ENCODE measurements around the gene NKD1.
A peak's percentile ranks its signal among the peaks of the same experiment; 100 is the strongest.

NKD1 gene

DNA sequence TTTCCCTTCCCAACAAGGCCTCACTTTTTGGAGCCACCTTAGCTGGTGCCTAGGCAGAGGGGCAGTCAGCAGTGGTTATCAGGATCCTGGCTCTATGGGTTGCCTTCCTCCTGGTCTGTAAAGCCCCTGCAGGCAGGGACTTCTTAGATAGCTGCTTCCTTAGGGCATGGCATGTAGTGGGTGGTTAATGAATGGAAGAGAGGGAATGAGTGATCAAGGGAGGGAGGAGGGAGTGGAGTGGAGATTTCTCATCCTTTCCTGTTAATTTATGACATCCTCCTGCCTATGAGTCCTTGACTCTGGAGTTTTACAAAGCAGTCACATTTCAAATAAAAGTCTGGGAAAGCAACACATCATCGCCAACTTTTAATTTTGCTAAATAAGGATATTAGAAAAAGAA, 92.2 kb downstream of the NKD1 start:
- peaks cover 0 to 13% (median 6%) of the 10 kb centered on the region in 4 experiments for H3K4me1 ChIP-seq (ENCODE audit: control extremely low read depth in 1 of 4, control insufficient read depth in 4 of 4, insufficient read depth in 4 of 4, low read length in 3 of 4)
- DNase-seq = no peak
- ChIA-PET POLR2A (no interaction called here), CTCF (interaction anchor here (1.2 kb wide), 1 partner anchor 25 kb away, joined by 3 read pairs; no protein-coding TSS in a partner anchor)
- H3K9me3 ChIP-seq (ENCODE audit: control extremely low read depth in 1 of 5, control insufficient read depth in 4 of 5, insufficient read depth in 2 of 5, low read depth in 1 of 5, low read length in 4 of 5) = peaks cover 0 to 4% (median 0%) of the 10 kb centered on the region in 5 experiments
- no peaks in the 10 kb centered on the region for H3K36me3 ChIP-seq (ENCODE audit: control insufficient read depth in 4 of 4, insufficient read depth in 4 of 4, low read length in 3 of 4)
- H3K27me3 ChIP-seq (replicated peaks in 2 of 5; ENCODE audit: control insufficient read depth in 4 of 5, insufficient read depth in 5 of 5, low read length in 4 of 5) = peaks cover 0 to 1% (median 0%) of the 10 kb centered on the region in 5 experiments
- H3K4me3 ChIP-seq (ENCODE audit: control insufficient read depth in 1 of 7, extremely low read depth in 1 of 7, insufficient read depth in 4 of 7, low read depth in 2 of 7, low read length in 6 of 7) = no peak overlapping the region
- WGBS (ENCODE audit: insufficient coverage) = no CpG with 5 or more reads among the region's 1 CpG
- H3K27ac ChIP-seq (ENCODE audit: insufficient read depth in 1 of 2, low read depth in 1 of 2, low read length in 2 of 2, poor library complexity in 1 of 2, severe bottlenecking in 2 of 2) = no peak overlapping the region

GRCh38 chr16:50640919-50641817, 93.0 kb downstream of the NKD1 start:
- CTCF ChIA-PET = interaction anchor here (1.2 to 3.3 kb wide), 3 partner anchors 24 to 270 kb away, joined by 5 to 23 read pairs (median 5); no protein-coding TSS in a partner anchor
- H3K4me1 ChIP-seq (ENCODE audit: control extremely low read depth in 1 of 4, control insufficient read depth in 4 of 4, insufficient read depth in 4 of 4, low read length in 3 of 4) = peaks cover 0 to 13% (median 6%) of the 10 kb centered on the region in 4 experiments
- peaks cover 0 to 4% (median 0%) of the 10 kb centered on the region in 5 experiments for H3K9me3 ChIP-seq (ENCODE audit: control extremely low read depth in 1 of 5, control insufficient read depth in 4 of 5, insufficient read depth in 2 of 5, low read depth in 1 of 5, low read length in 4 of 5)
- H3K36me3 ChIP-seq (ENCODE audit: control insufficient read depth in 4 of 4, insufficient read depth in 4 of 4, low read length in 3 of 4) = no peaks in the 10 kb centered on the region
- H3K27me3 ChIP-seq (replicated peaks in 2 of 5; ENCODE audit: control insufficient read depth in 4 of 5, insufficient read depth in 5 of 5, low read length in 4 of 5) = peaks cover 0 to 1% (median 0%) of the 10 kb centered on the region in 5 experiments
- no peak overlapping the region for H3K27ac ChIP-seq (ENCODE audit: insufficient read depth in 1 of 2, low read depth in 1 of 2, low read length in 2 of 2, poor library complexity in 1 of 2, severe bottlenecking in 2 of 2)
- POLR2A ChIA-PET = no interaction called here
- peak overlapping the region in 1 of 7 experiments; percentile 2 for H3K4me3 ChIP-seq (ENCODE audit: control insufficient read depth in 1 of 7, extremely low read depth in 1 of 7, insufficient read depth in 4 of 7, low read depth in 2 of 7, low read length in 6 of 7)
- no peak for DNase-seq
- WGBS (ENCODE audit: insufficient coverage) = 66% methylated on average over 13 of the region's 15 CpGs

DNA sequence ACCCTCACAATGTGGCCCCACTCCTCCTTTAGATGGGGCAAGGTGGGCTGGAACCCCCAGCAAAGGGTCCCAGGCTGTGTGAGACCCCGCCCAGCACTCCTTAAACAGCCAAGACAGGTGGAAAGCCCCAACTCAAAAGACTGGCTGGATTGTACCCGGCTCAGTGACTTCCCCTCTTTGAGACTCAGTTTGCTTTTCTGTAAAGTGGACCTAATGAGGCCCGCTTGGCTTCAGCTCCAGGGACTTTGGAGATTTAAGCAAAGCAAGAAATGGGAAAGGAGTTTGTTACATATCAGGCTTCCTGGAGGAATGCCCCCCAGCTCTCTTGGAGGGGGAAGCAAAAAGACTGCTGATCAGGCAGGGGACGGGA, 93.6 kb downstream of the NKD1 start:
- no peak for DNase-seq
- Histone ChIP-seq H3K27ac (ENCODE audit: insufficient read depth in 1 of 2, low read depth in 1 of 2, low read length in 2 of 2, poor library complexity in 1 of 2, severe bottlenecking in 2 of 2) (no peak overlapping the region), H3K27me3 (replicated peaks in 2 of 5; ENCODE audit: control insufficient read depth in 4 of 5, insufficient read depth in 5 of 5, low read length in 4 of 5) (peaks cover 0 to 1% (median 0%) of the 10 kb centered on the region in 5 experiments), H3K36me3 (ENCODE audit: control insufficient read depth in 4 of 4, insufficient read depth in 4 of 4, low read length in 3 of 4) (no peaks in the 10 kb centered on the region), H3K4me3 (ENCODE audit: control insufficient read depth in 1 of 7, extremely low read depth in 1 of 7, insufficient read depth in 4 of 7, low read depth in 2 of 7, low read length in 6 of 7) (no peak overlapping the region), H3K4me1 (ENCODE audit: control extremely low read depth in 1 of 4, control insufficient read depth in 4 of 4, insufficient read depth in 4 of 4, low read length in 3 of 4) (peaks cover 0 to 13% (median 6%) of the 10 kb centered on the region in 4 experiments), H3K9me3 (ENCODE audit: control extremely low read depth in 1 of 5, control insufficient read depth in 4 of 5, insufficient read depth in 2 of 5, low read depth in 1 of 5, low read length in 4 of 5) (peaks cover 0 to 4% (median 0%) of the 10 kb centered on the region in 5 experiments)
- WGBS (ENCODE audit: insufficient coverage) = 91% methylated on average over 4 of the region's 4 CpGs
- CTCF ChIA-PET = interaction anchor here (1.2 to 3.3 kb wide), 3 partner anchors 23 to 270 kb away, joined by 5 to 23 read pairs (median 5); no protein-coding TSS in a partner anchor
- POLR2A ChIA-PET = no interaction called here

DNA sequence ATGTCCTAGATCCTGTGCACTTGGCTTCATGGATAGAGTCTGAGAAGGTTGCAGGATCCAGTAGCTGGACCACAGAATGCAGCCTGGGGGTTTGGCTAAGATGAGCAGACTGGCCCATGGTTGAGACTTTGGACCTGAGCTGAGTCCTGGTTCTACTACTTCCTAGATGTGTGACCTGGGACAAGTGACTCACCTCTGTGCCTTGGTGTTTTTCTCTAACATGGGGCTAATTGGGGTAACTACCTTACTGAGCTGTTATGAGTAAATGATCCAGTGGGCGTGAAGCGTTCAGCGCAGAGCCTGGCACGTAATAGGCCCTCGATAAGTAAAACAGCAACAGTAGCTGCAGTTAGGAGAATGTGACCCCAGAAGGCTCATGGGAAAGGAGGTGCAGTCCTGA, 94.2 kb downstream of the NKD1 start:
- Histone ChIP-seq H3K36me3 (ENCODE audit: control insufficient read depth in 4 of 4, insufficient read depth in 4 of 4, low read length in 3 of 4) (no peaks in the 10 kb centered on the region), H3K4me1 (ENCODE audit: control extremely low read depth in 1 of 4, control insufficient read depth in 4 of 4, insufficient read depth in 4 of 4, low read length in 3 of 4) (peaks cover 0 to 13% (median 6%) of the 10 kb centered on the region in 4 experiments), H3K4me3 (ENCODE audit: control insufficient read depth in 1 of 7, extremely low read depth in 1 of 7, insufficient read depth in 4 of 7, low read depth in 2 of 7, low read length in 6 of 7) (no peak overlapping the region), H3K9me3 (ENCODE audit: control extremely low read depth in 1 of 5, control insufficient read depth in 4 of 5, insufficient read depth in 2 of 5, low read depth in 1 of 5, low read length in 4 of 5) (peaks cover 0 to 4% (median 0%) of the 10 kb centered on the region in 5 experiments), H3K27ac (ENCODE audit: insufficient read depth in 1 of 2, low read depth in 1 of 2, low read length in 2 of 2, poor library complexity in 1 of 2, severe bottlenecking in 2 of 2) (no peak overlapping the region), H3K27me3 (replicated peaks in 2 of 5; ENCODE audit: control insufficient read depth in 4 of 5, insufficient read depth in 5 of 5, low read length in 4 of 5) (peaks cover 0 to 1% (median 0%) of the 10 kb centered on the region in 5 experiments)
- WGBS (ENCODE audit: insufficient coverage) = 100% methylated on average over 5 of the region's 5 CpGs
- POLR2A ChIA-PET = no interaction called here
- CTCF ChIA-PET = interaction anchor here (1.2 to 3.3 kb wide), 6 partner anchors 10 to 575 kb away, joined by 3 to 23 read pairs (median 5); no protein-coding TSS in a partner anchor
- DNase-seq = no peak

- POLR2A ChIA-PET = no interaction called here
- no peak for DNase-seq
- 73% methylated on average over 4 of the region's 4 CpGs for WGBS (ENCODE audit: insufficient coverage)
- Histone ChIP-seq H3K36me3 (ENCODE audit: control insufficient read depth in 4 of 4, insufficient read depth in 4 of 4, low read length in 3 of 4) (no peaks in the 10 kb centered on the region), H3K4me3 (ENCODE audit: control insufficient read depth in 1 of 7, extremely low read depth in 1 of 7, insufficient read depth in 4 of 7, low read depth in 2 of 7, low read length in 6 of 7) (no peak overlapping the region), H3K9me3 (ENCODE audit: control extremely low read depth in 1 of 5, control insufficient read depth in 4 of 5, insufficient read depth in 2 of 5, low read depth in 1 of 5, low read length in 4 of 5) (peaks cover 0 to 4% (median 0%) of the 10 kb centered on the region in 5 experiments), H3K4me1 (ENCODE audit: control extremely low read depth in 1 of 4, control insufficient read depth in 4 of 4, insufficient read depth in 4 of 4, low read length in 3 of 4) (peaks cover 0 to 13% (median 6%) of the 10 kb centered on the region in 4 experiments), H3K27ac (ENCODE audit: insufficient read depth in 1 of 2, low read depth in 1 of 2, low read length in 2 of 2, poor library complexity in 1 of 2, severe bottlenecking in 2 of 2) (no peak overlapping the region), H3K27me3 (replicated peaks in 2 of 5; ENCODE audit: control insufficient read depth in 4 of 5, insufficient read depth in 5 of 5, low read length in 4 of 5) (peaks cover 0 to 1% (median 0%) of the 10 kb centered on the region in 5 experiments)
- CTCF ChIA-PET = interaction anchor here (0.9 to 3.3 kb wide), 5 partner anchors 9 to 576 kb away, joined by 3 to 23 read pairs (median 4); no protein-coding TSS in a partner anchor
These were observed 95.0 kb downstream of the NKD1 start for GRCh38 chr16:50643192-50643591.

- H3K4me3 ChIP-seq (ENCODE audit: control insufficient read depth in 1 of 7, extremely low read depth in 1 of 7, insufficient read depth in 4 of 7, low read depth in 2 of 7, low read length in 6 of 7) = no peak overlapping the region
- H3K9me3 ChIP-seq (ENCODE audit: control extremely low read depth in 1 of 5, control insufficient read depth in 4 of 5, insufficient read depth in 2 of 5, low read depth in 1 of 5, low read length in 4 of 5) = peaks cover 0 to 4% (median 0%) of the 10 kb centered on the region in 5 experiments
- no peak overlapping the region for H3K27ac ChIP-seq (ENCODE audit: insufficient read depth in 1 of 2, low read depth in 1 of 2, low read length in 2 of 2, poor library complexity in 1 of 2, severe bottlenecking in 2 of 2)
- no peaks in the 10 kb centered on the region for H3K36me3 ChIP-seq (ENCODE audit: control insufficient read depth in 4 of 4, insufficient read depth in 4 of 4, low read length in 3 of 4)
- ChIA-PET POLR2A (no interaction called here), CTCF (interaction anchor here (1.0 to 3.3 kb wide), 8 partner anchors 9 to 434 kb away, joined by 3 to 23 read pairs (median 4); partner anchors contain the start of gene BRD7)
- H3K4me1 ChIP-seq (ENCODE audit: control extremely low read depth in 1 of 4, control insufficient read depth in 4 of 4, insufficient read depth in 4 of 4, low read length in 3 of 4) = peaks cover 0 to 13% (median 6%) of the 10 kb centered on the region in 4 experiments
- 100% methylated on average over 3 of the region's 5 CpGs for WGBS (ENCODE audit: insufficient coverage)
- H3K27me3 ChIP-seq (replicated peaks in 2 of 5; ENCODE audit: control insufficient read depth in 4 of 5, insufficient read depth in 5 of 5, low read length in 4 of 5) = peaks cover 0 to 1% (median 0%) of the 10 kb centered on the region in 5 experiments
- DNase-seq = no peak
These were observed 96.0 kb downstream of the NKD1 start for GRCh38 chr16:50644245-50644644.

All from common myeloid progenitor, CD34-positive (primary cell).